GM23248 (cell line): ENCODE measurements around the gene TFEB. TPM values are rescaled to one million over a fixed set of nuclear protein-coding genes. Genes with fewer than 3 reads are reported as not detected.

Experiments
- DNase-seq: peaks from one replicate; pipeline ENCODE4 v3.0.0-alpha.2; 2015
- H2AFZ ChIP-seq: fragments of 200-600 bp; sonication (generic); 2 replicates; pipeline ENCODE4 v1.6.1; 2016; ENCODE audit warnings: antibody characterized with exemption
- H3F3A ChIP-seq: fragments of 200-600 bp; sonication (generic); 2 replicates; pipeline ENCODE4 v1.6.1; 2016; ENCODE audit warnings: mild to moderate bottlenecking, antibody characterized with exemption, mixed run types; ENCODE audit not compliant: insufficient read depth
- H3K27ac ChIP-seq: fragments of 200-600 bp; sonication (generic); 2 replicates; pipeline ENCODE4 v1.5.1; 2016; ENCODE audit warnings: mild to moderate bottlenecking
- H3K27me3 ChIP-seq: fragments of 200-600 bp; sonication (generic); replicated peaks from 2 replicates; pipeline ENCODE4 v1.6.1; 2016; ENCODE audit warnings: mild to moderate bottlenecking; ENCODE audit not compliant: insufficient read depth
- H3K36me3 ChIP-seq: fragments of 200-600 bp; sonication (generic); 2 replicates; pipeline ENCODE4 v1.6.1; 2016; ENCODE audit warnings: low read depth, mild to moderate bottlenecking
- H3K4me1 ChIP-seq: fragments of 200-600 bp; sonication (generic); 2 replicates; pipeline ENCODE4 v1.6.1; 2016; ENCODE audit warnings: mild to moderate bottlenecking; ENCODE audit not compliant: insufficient read depth
- H3K4me2 ChIP-seq: fragments of 200-600 bp; sonication (generic); one replicate; pipeline ENCODE4 v1.6.1; 2016; ENCODE audit warnings: mild to moderate bottlenecking; ENCODE audit not compliant: unreplicated experiment
- H3K4me3 ChIP-seq: fragments of 200-600 bp; sonication (generic); 2 replicates; pipeline ENCODE4 v1.5.1; 2016; ENCODE audit warnings: mild to moderate bottlenecking
- H3K79me2 ChIP-seq: fragments of 200-600 bp; sonication (generic); 2 replicates; pipeline ENCODE4 v1.6.1; 2016; ENCODE audit warnings: mild to moderate bottlenecking; ENCODE audit not compliant: insufficient read depth
- H3K9ac ChIP-seq: fragments of 200-600 bp; sonication (generic); 2 replicates; pipeline ENCODE4 v1.6.1; 2016; ENCODE audit warnings: mild to moderate bottlenecking
- H3K9me2 ChIP-seq: fragments of 200-600 bp; sonication (generic); 2 replicates; pipeline ENCODE4 v1.6.1; 2016; ENCODE audit warnings: mixed run types, mild to moderate bottlenecking, moderate library complexity; ENCODE audit not compliant: insufficient read depth
- H3K9me3 ChIP-seq: fragments of 200-600 bp; sonication (generic); one replicate; pipeline ENCODE4 v1.6.1; 2017; ENCODE audit warnings: low read depth
- H4K20me1 ChIP-seq: fragments of 200-600 bp; sonication (generic); 2 replicates; pipeline ENCODE4 v1.6.0; 2016; ENCODE audit not compliant: insufficient read depth
- EZH2 ChIP-seq: fragments of 200-600 bp; sonication (generic); IDR thresholded peaks from 2 replicates; pipeline ENCODE4 v1.6.1; 2018; ENCODE audit warnings: antibody characterized with exemption, mild to moderate bottlenecking; ENCODE audit not compliant: insufficient read depth, poor library complexity, severe bottlenecking
- EZH2phosphoT487 ChIP-seq: fragments of 200-600 bp; sonication (generic); IDR thresholded peaks from 2 replicates; pipeline ENCODE4 v1.6.1; 2018; ENCODE audit warnings: antibody characterized with exemption, moderate library complexity, mild to moderate bottlenecking, low read depth; ENCODE audit not compliant: insufficient read depth
- WGBS, 2 experiments: methylation state at CpG; one replicate each; pipeline ENCODE4 v1.1.6; 2015 to 2017; ENCODE audit warnings: low lambda C conversion rate in 2 of 2, low coverage in 1 of 2; ENCODE audit errors: missing lambda C conversion rate in 2 of 2; 5-methylcytosine and 5-hydroxymethylcytosine counted together
- in situ Hi-C: fragments of 300-500 bp; cut with MboI; formaldehyde crosslinking; loops from 2 replicates; pipeline ENCODE4 v1.15.0; 2020
- polyA plus RNA-seq: library from polyadenylated mRNA; unstranded; fragments of >200 nt; fragmentation: Nextera tagmentation; extraction: Ambion mirVana; gene quantifications from 2 replicates; pipeline ENCODE4 v1.2.1, GENCODE V29; 2016
- total RNA-seq: library from RNA; depleted of rRNA; stranded (reverse); fragments of >200 nt; shearing (Covaris generic); gene quantifications from 2 replicates; pipeline ENCODE4 v1.2.3, GENCODE V29; 2014

The TFEB gene
- total and polyA plus RNA-seq, 2 experiments from 2014 or later, result 5.5 to 5.7 TPM

DNA sequence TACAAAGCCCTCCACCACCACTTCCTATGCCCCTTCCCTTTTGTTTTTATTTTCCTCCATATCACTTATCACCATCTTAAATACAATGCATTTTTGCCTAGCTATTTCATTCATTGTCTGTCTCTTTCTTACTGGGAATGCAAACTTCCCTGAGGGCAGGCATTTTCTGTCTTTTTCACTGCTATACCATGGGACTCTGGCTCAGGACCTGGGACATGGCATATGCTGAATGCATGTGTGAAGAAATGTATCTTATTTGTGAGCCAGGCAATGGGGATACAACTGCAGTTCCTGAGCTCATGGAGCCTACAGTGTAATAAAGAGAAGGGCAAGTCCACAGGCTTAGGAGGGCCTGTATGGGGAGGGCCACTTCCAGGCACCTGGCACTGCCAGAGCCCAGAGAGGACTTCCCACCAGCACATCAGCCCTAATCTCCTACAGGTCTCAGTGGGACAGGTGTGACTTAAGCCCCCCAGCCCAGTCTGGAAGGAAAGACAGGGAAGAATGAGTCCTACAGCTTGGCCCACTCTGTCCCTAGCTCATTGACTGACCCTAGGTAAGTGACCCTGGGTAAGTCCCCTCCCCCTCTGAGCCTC is 43.2 kb downstream of the TFEB start:
- no peaks in the 10 kb centered on the region for H3K79me2 ChIP-seq
- no peaks in the 10 kb centered on the region for H3F3A ChIP-seq
- TF ChIP-seq EZH2phosphoT487 (no peak), EZH2 (no peak)
- no peaks in the 10 kb centered on the region for H3K36me3 ChIP-seq
- peaks cover 8% of the 10 kb centered on the region for H3K4me1 ChIP-seq
- H3K4me3 ChIP-seq, result no peak overlapping the region
- H3K27ac ChIP-seq, result no peak overlapping the region
- no peak overlapping the region for H2AFZ ChIP-seq
- no peaks in the 10 kb centered on the region for H3K9me3 ChIP-seq
- H3K9me2 ChIP-seq, result no peaks in the 10 kb centered on the region
- H3K4me2 ChIP-seq, result no peak overlapping the region
- H3K27me3 ChIP-seq, result no peaks in the 10 kb centered on the region
- in situ Hi-C loops, result no loop called here
- DNase-seq, result no peak
- no peaks in the 10 kb centered on the region for H4K20me1 ChIP-seq
- no peak overlapping the region for H3K9ac ChIP-seq

DNA sequence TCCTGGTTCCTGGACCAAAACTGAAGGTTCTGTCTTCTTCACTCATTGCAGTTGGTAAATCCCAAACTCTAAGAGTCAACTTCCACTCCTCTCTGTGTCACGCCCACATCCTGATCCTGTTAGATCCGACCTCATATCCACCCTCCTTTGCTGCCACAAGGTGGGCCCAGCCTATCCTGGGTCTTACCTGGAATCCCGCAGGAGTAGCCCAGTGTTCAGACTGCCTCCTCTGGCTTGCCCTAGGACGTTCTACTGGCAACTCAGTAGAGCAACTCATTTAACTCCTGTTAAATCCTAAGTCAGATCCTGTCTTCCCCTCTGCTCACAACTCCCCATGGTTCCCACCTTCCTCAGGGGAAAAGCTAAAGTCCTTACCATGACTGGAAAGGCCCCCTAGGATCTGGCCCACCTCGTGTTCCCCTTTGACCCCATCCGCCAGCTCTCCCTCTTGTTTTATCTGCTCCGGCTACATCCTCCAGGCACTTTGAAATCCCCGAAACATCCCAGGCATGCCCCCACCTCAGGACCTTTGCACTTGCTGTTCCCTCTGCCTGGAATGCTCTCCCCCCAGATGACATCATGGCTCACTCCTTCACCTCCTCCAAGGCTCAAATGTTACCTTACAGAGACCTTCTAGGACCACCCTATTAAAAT is 43.9 kb downstream of the TFEB start:
- no peak overlapping the region for H3K4me3 ChIP-seq
- in situ Hi-C loops, result no loop called here
- peaks cover 8% of the 10 kb centered on the region for H3K4me1 ChIP-seq
- H3K4me2 ChIP-seq, result no peak overlapping the region
- TF ChIP-seq EZH2phosphoT487 (no peak), EZH2 (no peak)
- H3K9me2 ChIP-seq, result no peaks in the 10 kb centered on the region
- no peak overlapping the region for H3K9ac ChIP-seq
- 71 to 84% methylated on average over 8 of the region's 8 CpGs for WGBS, 2 experiments
- DNase-seq, result no peak
- H3K36me3 ChIP-seq, result no peaks in the 10 kb centered on the region
- H3F3A ChIP-seq, result no peaks in the 10 kb centered on the region
- no peaks in the 10 kb centered on the region for H3K27me3 ChIP-seq
- no peaks in the 10 kb centered on the region for H4K20me1 ChIP-seq
- H3K9me3 ChIP-seq, result no peaks in the 10 kb centered on the region
- no peaks in the 10 kb centered on the region for H3K79me2 ChIP-seq
- no peak overlapping the region for H2AFZ ChIP-seq
- no peak overlapping the region for H3K27ac ChIP-seq

DNA sequence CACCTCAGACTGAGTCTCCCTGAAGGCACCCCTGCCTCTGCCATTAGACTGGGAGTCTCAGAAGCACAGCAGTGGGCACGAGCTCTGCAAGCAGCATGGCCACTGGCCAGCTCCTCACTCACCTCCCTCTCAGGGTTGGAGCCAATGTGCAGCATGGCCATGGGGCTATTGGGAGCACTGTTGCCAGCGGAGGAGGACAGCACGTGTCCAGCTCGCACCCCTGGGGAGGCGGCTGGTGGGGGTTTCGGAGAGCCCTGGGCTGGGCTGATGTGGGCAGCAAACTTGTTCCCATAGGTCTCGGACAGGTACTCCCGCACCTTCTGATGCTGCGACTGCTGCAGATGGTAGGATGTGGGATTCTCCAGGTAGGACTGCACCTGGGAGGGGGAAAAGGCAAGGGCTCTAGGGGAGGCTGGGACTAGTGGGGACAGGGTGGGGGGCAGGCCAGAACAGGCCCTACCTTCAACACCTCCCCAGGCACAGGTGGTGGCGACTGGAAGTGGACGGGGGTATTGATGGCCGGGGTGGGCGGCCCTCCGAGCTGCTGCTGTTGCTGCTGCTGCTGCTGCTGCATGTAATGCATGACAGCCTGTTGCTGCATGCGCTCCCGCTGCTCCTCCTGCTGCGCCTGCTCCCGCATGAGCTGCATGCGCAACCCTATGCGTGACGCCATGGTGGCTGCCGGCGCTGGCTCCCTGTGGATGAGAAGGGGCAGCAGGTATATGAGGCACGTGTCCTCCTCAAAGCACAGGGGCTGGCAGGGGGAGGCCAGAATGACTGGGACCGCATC is 44.7 kb downstream of the TFEB start:
- DNase-seq, result no peak
- no peaks in the 10 kb centered on the region for H3K9me2 ChIP-seq
- no peaks in the 10 kb centered on the region for H3K79me2 ChIP-seq
- H2AFZ ChIP-seq, result no peak overlapping the region
- peaks cover 8% of the 10 kb centered on the region for H3K4me1 ChIP-seq
- H3K27me3 ChIP-seq, result no peaks in the 10 kb centered on the region
- H4K20me1 ChIP-seq, result no peaks in the 10 kb centered on the region
- no peak for TF ChIP-seq EZH2phosphoT487
- no peak for TF ChIP-seq EZH2
- in situ Hi-C loops, result no loop called here
- no peak overlapping the region for H3K27ac ChIP-seq
- no peaks in the 10 kb centered on the region for H3F3A ChIP-seq
- H3K9ac ChIP-seq, result no peak overlapping the region
- no peaks in the 10 kb centered on the region for H3K36me3 ChIP-seq
- H3K4me2 ChIP-seq, result no peak overlapping the region
- WGBS, 2 experiments, result 94% methylated on average over 25 of the region's 25 CpGs
- H3K9me3 ChIP-seq, result no peaks in the 10 kb centered on the region
- no peak overlapping the region for H3K4me3 ChIP-seq

DNA sequence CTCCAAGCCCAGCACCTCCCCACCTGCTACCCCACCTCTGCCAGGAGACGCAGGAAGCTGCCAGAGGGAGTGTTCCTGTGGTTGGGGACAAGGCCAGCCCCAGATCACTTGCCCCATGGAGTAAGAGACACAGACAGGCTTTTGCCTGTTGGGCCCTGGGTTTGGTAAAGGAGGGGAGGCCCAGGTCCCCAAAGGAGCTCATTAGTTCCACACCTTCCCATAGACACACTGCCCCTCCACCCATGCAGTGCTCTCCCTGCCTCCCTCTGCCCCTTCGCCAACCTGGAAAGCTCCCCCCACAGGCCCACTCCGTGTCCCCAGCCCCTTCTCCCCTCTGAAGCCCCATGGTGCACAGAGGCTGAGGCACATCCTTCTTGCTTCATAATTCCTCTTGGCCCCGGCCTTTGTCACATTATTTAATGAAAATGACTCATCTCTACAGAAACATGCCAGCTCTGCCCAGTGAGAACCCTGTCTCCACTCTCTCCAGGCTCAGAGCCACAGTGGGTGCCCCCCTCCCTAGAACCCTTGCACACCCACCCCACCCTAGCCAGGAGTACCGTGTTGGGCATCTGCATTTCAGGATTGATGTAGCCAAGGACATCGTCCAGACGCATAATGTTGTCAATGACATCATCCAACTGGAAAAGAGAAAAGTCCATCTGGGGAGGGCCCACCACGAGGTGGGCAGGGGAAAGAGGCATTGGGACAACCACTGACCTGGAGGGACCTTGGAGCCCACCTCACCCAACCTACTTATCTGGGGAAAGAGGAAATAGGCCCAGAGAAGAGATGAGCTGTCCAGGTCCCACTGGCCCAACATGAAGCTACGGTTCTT is 46.0 kb downstream of the TFEB start:
- TF ChIP-seq EZH2phosphoT487 (no peak), EZH2 (no peak)
- WGBS, 2 experiments, result 30% methylated on average over 9 of the region's 9 CpGs

More for the DNA sequence above, 46.0 kb downstream of the TFEB start:
- Histone ChIP-seq H3K27me3 (no peaks in the 10 kb centered on the region), H3K9me3 (no peaks in the 10 kb centered on the region), H3K9me2 (no peaks in the 10 kb centered on the region), H3K4me3 (no peak overlapping the region), H3K4me1 (peaks cover 8% of the 10 kb centered on the region), H3K79me2 (no peaks in the 10 kb centered on the region), H3K27ac (no peak overlapping the region), H3K4me2 (no peak overlapping the region), H3K36me3 (no peaks in the 10 kb centered on the region), H3K9ac (no peak overlapping the region), H2AFZ (no peak overlapping the region), H4K20me1 (no peaks in the 10 kb centered on the region), H3F3A (no peaks in the 10 kb centered on the region)
- DNase-seq, result peak; percentile 79
- in situ Hi-C loops, result no loop called here
